ENCODE data around the gene MBNL3.

MBNL3 gene

DNA sequence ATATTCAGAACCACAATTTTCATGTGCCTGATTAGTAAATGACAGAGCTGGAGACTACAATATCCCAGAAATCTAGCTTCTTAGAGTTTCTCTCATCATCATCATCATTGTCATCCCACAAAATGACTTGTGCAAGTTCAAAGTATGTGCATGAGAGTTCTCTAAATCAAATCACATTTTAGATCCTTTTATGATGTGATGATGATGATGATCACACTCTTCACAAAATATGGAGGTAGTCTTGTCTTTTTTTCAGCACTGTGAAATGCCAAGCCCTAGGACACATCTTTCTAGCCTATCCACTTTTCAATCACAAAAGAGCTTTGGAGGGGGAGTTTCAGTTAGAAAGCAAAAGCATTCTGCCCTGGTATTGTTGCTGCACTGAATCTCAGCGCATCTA is 7.4 kb downstream of the MBNL3 start:
- H3K9me3 ChIP-seq (ENCODE audit: control insufficient read depth in 2 of 2, low read length in 2 of 2) = no peaks in the 10 kb centered on the region
- no peak overlapping the region for H3K9ac ChIP-seq (ENCODE audit: low read depth in 1 of 2, low read length in 2 of 2)
- H3K27me3 ChIP-seq (ENCODE audit: control insufficient read depth in 2 of 2, insufficient read depth in 2 of 2, low read length in 2 of 2) = peaks cover 0 to 4% of the 10 kb centered on the region in 2 donors
- no peaks in the 10 kb centered on the region for H3K36me3 ChIP-seq (ENCODE audit: control insufficient read depth in 2 of 2, insufficient read depth in 2 of 2, low read length in 2 of 2)
- H3K4me1 ChIP-seq (ENCODE audit: control insufficient read depth in 2 of 2, insufficient read depth in 2 of 2, low read length in 2 of 2) = peaks cover 9 to 14% of the 10 kb centered on the region in 2 donors
- H3K27ac ChIP-seq (ENCODE audit: low read depth in 2 of 2, low read length in 2 of 2) = peak overlapping the region; percentile 34 to 79
- no peak overlapping the region for H3K4me3 ChIP-seq (ENCODE audit: low read length in 2 of 2)

DNA sequence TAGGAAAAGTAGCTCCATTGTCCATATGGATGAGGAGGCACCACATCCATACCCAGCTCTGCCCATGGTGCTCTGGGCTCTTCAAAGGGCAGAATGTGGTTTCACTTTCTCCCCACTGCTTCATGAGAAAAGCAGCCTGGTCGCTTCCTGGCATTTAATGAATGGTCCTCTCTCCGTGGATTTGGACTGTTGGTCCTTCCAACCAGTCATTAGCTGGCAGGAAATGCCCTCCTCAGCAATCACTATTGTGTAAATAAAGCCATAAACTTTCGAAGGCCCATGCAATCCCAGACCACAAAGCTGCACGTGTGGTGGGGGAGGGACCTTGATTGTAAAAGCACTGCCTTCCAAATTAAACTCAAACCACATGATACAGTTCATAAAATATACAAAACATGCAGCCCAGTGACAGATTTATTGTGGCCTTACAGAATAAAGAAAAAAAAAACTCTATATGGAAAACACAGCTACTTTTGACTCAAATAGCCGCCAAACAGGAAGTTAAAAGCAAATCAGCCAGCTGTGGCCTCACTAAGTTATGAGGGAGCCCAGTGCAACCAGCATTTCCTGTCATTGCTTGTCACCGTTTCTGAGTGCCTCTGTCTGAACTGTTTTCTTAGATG is 8.1 kb downstream of the MBNL3 start:
- Histone ChIP-seq H3K27me3 (ENCODE audit: control insufficient read depth in 2 of 2, insufficient read depth in 2 of 2, low read length in 2 of 2) (no peaks in the 10 kb centered on the region), H3K4me3 (ENCODE audit: low read length in 2 of 2) (peak overlapping the region; percentile 59 to 75), H3K9me3 (ENCODE audit: control insufficient read depth in 2 of 2, low read length in 2 of 2) (no peaks in the 10 kb centered on the region), H3K9ac (ENCODE audit: low read depth in 1 of 2, low read length in 2 of 2) (peak overlapping the region in 1 of 2 donors; percentile 36), H3K27ac (ENCODE audit: low read depth in 2 of 2, low read length in 2 of 2) (peak overlapping the region; percentile 75 to 79), H3K4me1 (ENCODE audit: control insufficient read depth in 2 of 2, insufficient read depth in 2 of 2, low read length in 2 of 2) (peaks cover 9 to 11% of the 10 kb centered on the region in 2 donors), H3K36me3 (ENCODE audit: control insufficient read depth in 2 of 2, insufficient read depth in 2 of 2, low read length in 2 of 2) (no peaks in the 10 kb centered on the region)

DNA sequence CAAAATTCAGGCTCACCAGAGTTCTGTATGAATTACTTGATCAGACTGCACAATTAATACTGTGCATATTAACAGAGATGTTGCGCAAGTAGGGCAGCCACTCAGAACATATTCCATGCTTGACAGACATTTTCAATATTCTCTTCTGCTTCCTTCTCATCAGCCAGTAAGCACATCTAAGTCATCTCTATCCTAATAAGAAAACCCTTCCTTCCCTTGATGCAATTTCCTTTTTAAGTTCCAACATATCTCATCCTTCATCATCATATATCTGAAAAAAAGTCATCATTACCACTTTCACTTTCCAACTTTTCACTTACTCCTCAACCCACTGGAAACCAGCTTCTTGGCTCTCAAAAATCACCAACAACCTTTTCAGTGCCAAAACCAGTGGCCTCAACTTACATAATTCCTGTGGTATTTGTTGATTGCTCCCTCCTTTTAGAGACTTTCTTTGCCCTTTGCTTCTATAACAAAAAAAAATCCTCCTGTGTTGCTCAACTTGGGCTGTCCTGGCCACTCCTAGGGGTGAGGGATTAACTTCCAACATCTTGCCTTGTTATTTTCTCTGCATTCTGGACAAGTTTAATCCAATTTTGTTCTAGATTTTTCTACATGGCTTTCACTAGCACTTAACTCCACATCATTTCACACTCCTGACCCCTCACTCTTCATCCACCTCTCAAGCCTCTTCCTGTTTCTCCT is 14.1 kb downstream of the MBNL3 start:
- H3K27ac ChIP-seq (ENCODE audit: low read depth in 2 of 2, low read length in 2 of 2) = no peak overlapping the region

DNA sequence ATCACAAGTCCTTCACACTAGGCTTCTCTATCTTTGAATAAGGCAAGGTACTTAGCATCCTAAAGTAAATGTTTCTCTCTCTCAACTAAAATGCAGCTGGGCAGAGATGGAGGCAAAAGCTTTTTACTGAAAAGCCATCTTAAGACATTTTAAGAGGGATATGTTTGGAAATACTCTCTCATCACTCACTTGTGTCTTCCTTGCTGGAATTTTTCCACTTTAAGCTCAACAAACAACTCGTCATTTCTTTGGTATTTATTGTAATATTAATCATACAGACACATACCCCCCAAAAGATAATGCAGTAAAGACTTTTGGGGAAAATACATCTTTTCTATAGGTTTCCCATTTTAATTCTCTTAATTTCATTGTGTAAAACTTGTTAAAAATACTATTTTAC is 16.4 kb downstream of the MBNL3 start:
- Histone ChIP-seq H3K4me3 (ENCODE audit: low read length in 2 of 2) (no peak overlapping the region), H3K4me1 (ENCODE audit: control insufficient read depth in 2 of 2, insufficient read depth in 2 of 2, low read length in 2 of 2) (no peaks in the 10 kb centered on the region), H3K9ac (ENCODE audit: low read depth in 1 of 2, low read length in 2 of 2) (no peak overlapping the region), H3K9me3 (ENCODE audit: control insufficient read depth in 2 of 2, low read length in 2 of 2) (no peaks in the 10 kb centered on the region), H3K27ac (ENCODE audit: low read depth in 2 of 2, low read length in 2 of 2) (no peak overlapping the region), H3K36me3 (ENCODE audit: control insufficient read depth in 2 of 2, insufficient read depth in 2 of 2, low read length in 2 of 2) (no peaks in the 10 kb centered on the region), H3K27me3 (ENCODE audit: control insufficient read depth in 2 of 2, insufficient read depth in 2 of 2, low read length in 2 of 2) (no peaks in the 10 kb centered on the region)

More for the DNA sequence above, 14.1 kb downstream of the MBNL3 start:
- no peaks in the 10 kb centered on the region for H3K27me3 ChIP-seq (ENCODE audit: control insufficient read depth in 2 of 2, insufficient read depth in 2 of 2, low read length in 2 of 2)
- H3K9ac ChIP-seq (ENCODE audit: low read depth in 1 of 2, low read length in 2 of 2) = no peak overlapping the region
- no peaks in the 10 kb centered on the region for H3K9me3 ChIP-seq (ENCODE audit: control insufficient read depth in 2 of 2, low read length in 2 of 2)
- no peak overlapping the region for H3K4me3 ChIP-seq (ENCODE audit: low read length in 2 of 2)
- no peaks in the 10 kb centered on the region for H3K36me3 ChIP-seq (ENCODE audit: control insufficient read depth in 2 of 2, insufficient read depth in 2 of 2, low read length in 2 of 2)
- no peaks in the 10 kb centered on the region for H3K4me1 ChIP-seq (ENCODE audit: control insufficient read depth in 2 of 2, insufficient read depth in 2 of 2, low read length in 2 of 2)

DNA sequence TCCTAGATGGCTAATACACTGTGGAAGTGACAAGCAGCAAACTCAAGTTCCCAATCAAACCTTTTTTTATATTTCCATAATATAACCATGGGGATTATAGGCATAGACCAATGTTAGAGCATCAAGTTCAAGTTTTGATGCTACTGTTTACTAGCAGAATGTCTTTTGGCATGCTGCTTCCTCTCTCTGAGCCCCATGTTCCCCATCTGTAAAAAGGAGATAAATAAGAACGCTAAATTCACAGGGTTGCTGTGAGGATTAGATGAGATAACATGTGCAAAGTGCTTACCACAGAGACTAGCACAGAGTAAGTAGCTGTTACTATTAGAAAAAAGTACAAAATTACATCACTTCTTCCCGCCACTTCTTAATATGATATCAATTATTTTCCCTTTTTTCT is 18.0 kb downstream of the MBNL3 start:
- H3K36me3 ChIP-seq (ENCODE audit: control insufficient read depth in 2 of 2, insufficient read depth in 2 of 2, low read length in 2 of 2) = no peaks in the 10 kb centered on the region

DNA sequence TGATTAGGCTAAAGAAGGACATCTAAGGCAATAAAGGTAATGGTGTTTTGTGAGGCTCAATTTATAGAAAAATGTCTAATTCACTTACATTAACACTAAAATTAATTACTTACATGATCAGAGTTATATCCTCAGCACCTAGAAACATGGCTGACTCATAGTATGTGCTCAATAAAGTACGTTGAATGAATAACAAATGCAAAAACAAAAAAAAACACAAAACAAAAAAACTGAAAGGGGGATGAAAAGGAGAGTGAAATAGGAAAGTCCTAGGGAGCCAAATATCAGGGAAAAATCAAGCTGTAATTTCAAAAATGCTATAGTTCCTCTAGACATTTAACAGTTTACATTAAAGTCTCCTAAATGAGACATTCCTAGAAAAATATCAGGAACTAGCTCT is 18.7 kb downstream of the MBNL3 start:
- H3K27ac ChIP-seq (ENCODE audit: low read depth in 2 of 2, low read length in 2 of 2) = no peak overlapping the region
- H3K4me1 ChIP-seq (ENCODE audit: control insufficient read depth in 2 of 2, insufficient read depth in 2 of 2, low read length in 2 of 2) = no peaks in the 10 kb centered on the region
- no peak overlapping the region for H3K9ac ChIP-seq (ENCODE audit: low read depth in 1 of 2, low read length in 2 of 2)
- no peak overlapping the region for H3K4me3 ChIP-seq (ENCODE audit: low read length in 2 of 2)
- H3K27me3 ChIP-seq (ENCODE audit: control insufficient read depth in 2 of 2, insufficient read depth in 2 of 2, low read length in 2 of 2) = no peaks in the 10 kb centered on the region
- H3K9me3 ChIP-seq (ENCODE audit: control insufficient read depth in 2 of 2, low read length in 2 of 2) = no peaks in the 10 kb centered on the region
- no peaks in the 10 kb centered on the region for H3K36me3 ChIP-seq (ENCODE audit: control insufficient read depth in 2 of 2, insufficient read depth in 2 of 2, low read length in 2 of 2)

More for the DNA sequence above, 18.0 kb downstream of the MBNL3 start:
- Histone ChIP-seq H3K4me3 (ENCODE audit: low read length in 2 of 2) (no peak overlapping the region), H3K4me1 (ENCODE audit: control insufficient read depth in 2 of 2, insufficient read depth in 2 of 2, low read length in 2 of 2) (no peaks in the 10 kb centered on the region), H3K9ac (ENCODE audit: low read depth in 1 of 2, low read length in 2 of 2) (no peak overlapping the region), H3K27ac (ENCODE audit: low read depth in 2 of 2, low read length in 2 of 2) (no peak overlapping the region), H3K9me3 (ENCODE audit: control insufficient read depth in 2 of 2, low read length in 2 of 2) (no peaks in the 10 kb centered on the region), H3K27me3 (ENCODE audit: control insufficient read depth in 2 of 2, insufficient read depth in 2 of 2, low read length in 2 of 2) (no peaks in the 10 kb centered on the region)

DNA sequence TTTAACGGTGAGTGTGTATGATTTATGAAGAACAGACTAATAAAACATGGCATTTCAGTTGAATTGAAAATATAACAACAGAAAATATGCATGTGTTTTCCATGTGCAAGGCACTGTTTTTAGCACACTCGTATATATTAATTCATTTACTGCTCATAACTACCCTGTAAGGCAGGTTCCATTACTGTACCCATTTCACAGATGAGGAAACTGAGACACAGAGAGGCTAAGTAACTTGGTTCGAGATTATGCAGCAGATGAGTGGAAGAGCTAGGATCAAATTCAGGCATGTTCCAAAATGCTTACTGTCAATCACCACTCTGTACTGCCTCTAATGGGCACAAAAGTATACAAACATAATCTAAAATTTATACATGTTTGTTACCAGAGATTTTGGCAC is 20.4 kb downstream of the MBNL3 start:
- no peak overlapping the region for H3K27ac ChIP-seq (ENCODE audit: low read depth in 2 of 2, low read length in 2 of 2)
- H3K27me3 ChIP-seq (ENCODE audit: control insufficient read depth in 2 of 2, insufficient read depth in 2 of 2, low read length in 2 of 2) = no peaks in the 10 kb centered on the region
- H3K36me3 ChIP-seq (ENCODE audit: control insufficient read depth in 2 of 2, insufficient read depth in 2 of 2, low read length in 2 of 2) = no peaks in the 10 kb centered on the region
- H3K9ac ChIP-seq (ENCODE audit: low read depth in 1 of 2, low read length in 2 of 2) = no peak overlapping the region
- no peak overlapping the region for H3K4me3 ChIP-seq (ENCODE audit: low read length in 2 of 2)
- H3K9me3 ChIP-seq (ENCODE audit: control insufficient read depth in 2 of 2, low read length in 2 of 2) = no peaks in the 10 kb centered on the region
- no peaks in the 10 kb centered on the region for H3K4me1 ChIP-seq (ENCODE audit: control insufficient read depth in 2 of 2, insufficient read depth in 2 of 2, low read length in 2 of 2)

DNA sequence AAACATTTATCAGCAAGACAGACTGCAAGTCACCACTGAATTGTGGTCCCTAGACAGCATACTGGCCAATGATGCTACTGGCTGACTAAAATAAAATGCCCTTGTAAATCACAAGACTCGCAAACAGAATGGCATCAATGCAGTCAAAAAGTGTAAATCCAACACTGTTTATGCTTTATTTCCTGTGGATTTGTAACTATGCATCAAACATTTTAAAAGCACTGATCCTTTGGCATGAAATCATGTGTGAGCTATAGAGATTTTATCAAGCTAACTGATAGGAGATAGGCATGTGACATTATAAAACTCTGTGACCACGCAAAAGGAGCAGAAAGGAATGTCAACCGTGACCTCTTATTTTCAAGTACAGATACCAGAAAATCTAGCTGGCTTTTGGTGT is 20.8 kb downstream of the MBNL3 start:
- Histone ChIP-seq H3K9ac (ENCODE audit: low read depth in 1 of 2, low read length in 2 of 2) (no peak overlapping the region), H3K27me3 (ENCODE audit: control insufficient read depth in 2 of 2, insufficient read depth in 2 of 2, low read length in 2 of 2) (no peaks in the 10 kb centered on the region)

DNA sequence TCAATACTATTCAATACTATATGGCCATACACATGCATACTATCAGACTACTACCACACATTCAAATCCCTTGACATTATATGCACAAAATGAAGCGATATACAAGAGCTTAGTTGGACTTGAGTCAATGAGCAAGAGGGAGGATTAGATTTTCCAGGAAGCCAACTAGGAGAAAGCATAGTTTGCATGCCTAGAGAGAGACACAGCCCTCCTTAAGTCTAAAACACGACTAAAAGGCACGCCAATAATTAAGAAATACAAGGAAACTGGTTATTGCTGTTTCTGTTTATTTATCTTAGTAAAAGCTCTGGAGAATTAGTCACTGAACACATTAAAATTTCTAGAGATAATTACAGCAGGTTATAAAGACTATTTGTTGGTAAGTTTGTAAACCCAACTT is 21.8 kb downstream of the MBNL3 start:
- H3K9me3 ChIP-seq (ENCODE audit: control insufficient read depth in 2 of 2, low read length in 2 of 2) = no peaks in the 10 kb centered on the region
- no peak overlapping the region for H3K4me3 ChIP-seq (ENCODE audit: low read length in 2 of 2)
- no peak overlapping the region for H3K27ac ChIP-seq (ENCODE audit: low read depth in 2 of 2, low read length in 2 of 2)
- no peaks in the 10 kb centered on the region for H3K4me1 ChIP-seq (ENCODE audit: control insufficient read depth in 2 of 2, insufficient read depth in 2 of 2, low read length in 2 of 2)
- no peak overlapping the region for H3K9ac ChIP-seq (ENCODE audit: low read depth in 1 of 2, low read length in 2 of 2)
- no peaks in the 10 kb centered on the region for H3K27me3 ChIP-seq (ENCODE audit: control insufficient read depth in 2 of 2, insufficient read depth in 2 of 2, low read length in 2 of 2)
- H3K36me3 ChIP-seq (ENCODE audit: control insufficient read depth in 2 of 2, insufficient read depth in 2 of 2, low read length in 2 of 2) = no peaks in the 10 kb centered on the region

More for the DNA sequence above, 20.8 kb downstream of the MBNL3 start:
- no peaks in the 10 kb centered on the region for H3K9me3 ChIP-seq (ENCODE audit: control insufficient read depth in 2 of 2, low read length in 2 of 2)
- no peak overlapping the region for H3K27ac ChIP-seq (ENCODE audit: low read depth in 2 of 2, low read length in 2 of 2)
- H3K4me3 ChIP-seq (ENCODE audit: low read length in 2 of 2) = no peak overlapping the region
- no peaks in the 10 kb centered on the region for H3K4me1 ChIP-seq (ENCODE audit: control insufficient read depth in 2 of 2, insufficient read depth in 2 of 2, low read length in 2 of 2)
- H3K36me3 ChIP-seq (ENCODE audit: control insufficient read depth in 2 of 2, insufficient read depth in 2 of 2, low read length in 2 of 2) = no peaks in the 10 kb centered on the region

DNA sequence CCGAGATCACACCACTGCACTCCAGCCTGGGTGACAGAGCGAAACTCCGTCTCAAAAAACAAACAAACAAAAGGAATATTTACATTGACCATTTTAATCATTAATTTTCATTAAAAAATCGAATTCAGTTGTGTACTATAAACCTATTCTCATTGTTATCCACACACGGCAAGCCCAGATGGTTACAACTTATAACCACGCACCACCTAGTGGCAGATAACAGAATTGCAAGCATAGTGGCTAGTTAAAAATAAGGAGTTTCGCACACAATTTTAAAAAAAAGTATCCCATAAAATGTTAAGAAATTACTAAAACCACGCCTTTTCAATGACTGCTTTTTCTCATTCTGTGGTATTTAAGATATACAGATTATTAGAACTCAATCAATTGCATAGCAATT is 25.4 kb downstream of the MBNL3 start:
- Histone ChIP-seq H3K27ac (ENCODE audit: low read depth in 2 of 2, low read length in 2 of 2) (no peak overlapping the region), H3K4me1 (ENCODE audit: control insufficient read depth in 2 of 2, insufficient read depth in 2 of 2, low read length in 2 of 2) (no peaks in the 10 kb centered on the region), H3K36me3 (ENCODE audit: control insufficient read depth in 2 of 2, insufficient read depth in 2 of 2, low read length in 2 of 2) (no peaks in the 10 kb centered on the region), H3K9ac (ENCODE audit: low read depth in 1 of 2, low read length in 2 of 2) (no peak overlapping the region), H3K27me3 (ENCODE audit: control insufficient read depth in 2 of 2, insufficient read depth in 2 of 2, low read length in 2 of 2) (no peaks in the 10 kb centered on the region), H3K9me3 (ENCODE audit: control insufficient read depth in 2 of 2, low read length in 2 of 2) (no peaks in the 10 kb centered on the region), H3K4me3 (ENCODE audit: low read length in 2 of 2) (no peak overlapping the region)

Measured in mucosa of rectum (tissue), 2 donors.